Esophagus muscularis mucosa (tissue), 4 donors: ENCODE data around the gene TROAP.

Experiments
- EP300 ChIP-seq: sonication (generic); formaldehyde crosslinking; IDR thresholded peaks from one replicate; pipeline ENCODE4 v1.6.1; 2017; ENCODE audit warnings: antibody characterized with exemption
- POLR2A ChIP-seq: fragments of 450-650 bp; IDR thresholded peaks from one replicate; pipeline ENCODE4 v1.6.1; 2017; ENCODE audit warnings: antibody characterized with exemption, moderate library complexity, mild to moderate bottlenecking, low read depth
- TF ChIP-seq, protein P1 (sequence below), 3 experiments: fragments of 200-600 bp in 2 of 3; fragments of 450-650 bp in 1 of 3; sonication (generic) in 2 of 3; IDR thresholded peaks; one replicate each; pipeline ENCODE4 v1.5.1; 2017 to 2019; ENCODE audit warnings: antibody characterized with exemption in 3 of 3, mild to moderate bottlenecking in 2 of 3, moderate library complexity in 1 of 3

DNA sequence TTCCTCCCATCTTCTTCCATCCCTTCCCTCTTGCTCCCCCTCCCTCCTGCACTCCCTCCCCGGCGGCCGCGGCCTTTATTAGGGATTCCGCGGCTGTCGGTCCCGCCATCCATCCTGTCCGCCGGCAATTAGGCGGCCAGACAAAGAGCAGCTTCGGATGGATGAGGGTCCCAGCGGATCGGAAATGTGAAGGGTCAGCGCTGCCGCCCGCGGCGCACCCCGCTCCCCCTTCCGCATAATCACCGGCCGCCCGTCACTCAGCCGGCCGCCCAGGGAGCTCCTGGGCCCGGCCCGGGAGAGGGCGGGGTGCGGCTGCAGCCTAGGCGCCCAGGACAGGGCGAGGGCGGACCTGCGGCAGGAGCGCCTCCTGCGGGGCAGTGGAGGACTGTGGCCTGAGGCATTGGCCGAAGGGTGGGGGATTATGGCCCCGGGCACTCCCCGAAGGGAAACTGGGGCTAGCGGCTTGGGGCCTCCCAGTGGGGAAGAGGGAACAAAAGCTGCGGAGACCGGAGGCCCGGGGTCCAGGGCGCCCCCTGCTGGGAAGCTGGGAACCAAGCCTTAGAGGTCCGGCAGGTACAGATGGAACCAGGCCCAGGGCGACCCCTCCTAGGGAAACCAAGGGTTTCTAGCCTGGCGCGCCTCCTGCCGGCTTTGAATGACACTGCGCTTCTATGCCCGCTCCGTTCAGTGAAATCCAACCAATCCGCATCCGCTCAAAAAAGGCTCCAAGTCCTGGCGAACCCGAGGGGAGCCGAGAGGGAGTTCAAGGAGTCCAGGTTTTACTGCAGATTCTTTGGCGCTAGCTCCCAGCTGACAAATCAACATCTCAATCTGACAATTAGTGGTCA lies 19.2 kb downstream of the TROAP start:
- TF ChIP-seq, protein P1, sequence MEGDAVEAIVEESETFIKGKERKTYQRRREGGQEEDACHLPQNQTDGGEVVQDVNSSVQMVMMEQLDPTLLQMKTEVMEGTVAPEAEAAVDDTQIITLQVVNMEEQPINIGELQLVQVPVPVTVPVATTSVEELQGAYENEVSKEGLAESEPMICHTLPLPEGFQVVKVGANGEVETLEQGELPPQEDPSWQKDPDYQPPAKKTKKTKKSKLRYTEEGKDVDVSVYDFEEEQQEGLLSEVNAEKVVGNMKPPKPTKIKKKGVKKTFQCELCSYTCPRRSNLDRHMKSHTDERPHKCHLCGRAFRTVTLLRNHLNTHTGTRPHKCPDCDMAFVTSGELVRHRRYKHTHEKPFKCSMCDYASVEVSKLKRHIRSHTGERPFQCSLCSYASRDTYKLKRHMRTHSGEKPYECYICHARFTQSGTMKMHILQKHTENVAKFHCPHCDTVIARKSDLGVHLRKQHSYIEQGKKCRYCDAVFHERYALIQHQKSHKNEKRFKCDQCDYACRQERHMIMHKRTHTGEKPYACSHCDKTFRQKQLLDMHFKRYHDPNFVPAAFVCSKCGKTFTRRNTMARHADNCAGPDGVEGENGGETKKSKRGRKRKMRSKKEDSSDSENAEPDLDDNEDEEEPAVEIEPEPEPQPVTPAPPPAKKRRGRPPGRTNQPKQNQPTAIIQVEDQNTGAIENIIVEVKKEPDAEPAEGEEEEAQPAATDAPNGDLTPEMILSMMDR (IDR thresholded peaks at IDR 0.05) = peak; percentile 75 to 84 (median 79)
- no peak for TF ChIP-seq EP300
- TF ChIP-seq POLR2A = no peak
